Activated T-cell treated with anti-CD3 and anti-CD28 coated beads for 24 hours (primary cell): Measurements from ENCODE around the gene KIF26A.

Experiments
- DNase-seq: peaks from one replicate; pipeline ENCODE4 v3.0.0-alpha.2; 2020; ENCODE audit warnings: low read depth

Gene KIF26A

GRCh38 chr14:104101651-104102281, 36.6 kb upstream of the KIF26A start:
- DNase-seq, result no peak

- no peak for DNase-seq
Observed at GRCh38 chr14:104102282-104102914, 36.0 kb upstream of the KIF26A start.

- DNase-seq, result no peak
Observed at GRCh38 chr14:104103061-104103445, 35.3 kb upstream of the KIF26A start.

- DNase-seq, result no peak
Observed at GRCh38 chr14:104103446-104104075, 34.8 kb upstream of the KIF26A start.

- DNase-seq, result no peak
Observed at GRCh38 chr14:104104076-104104901, 34.1 kb upstream of the KIF26A start.

GRCh38 chr14:104105071-104105821, 33.1 kb upstream of the KIF26A start:
- DNase-seq, result no peak

GRCh38 chr14:104105822-104106470, 32.4 kb upstream of the KIF26A start:
- no peak for DNase-seq

GRCh38 chr14:104106471-104106991, 31.9 kb upstream of the KIF26A start:
- DNase-seq, result no peak

GRCh38 chr14:104107101-104107581, 31.2 kb upstream of the KIF26A start:
- DNase-seq, result no peak

GRCh38 chr14:104107611-104108569, 30.5 kb upstream of the KIF26A start:
- DNase-seq, result no peak

GRCh38 chr14:104108570-104109541, 29.5 kb upstream of the KIF26A start:
- DNase-seq, result no peak

GRCh38 chr14:104109731-104110361, 28.5 kb upstream of the KIF26A start:
- DNase-seq, result no peak

- no peak for DNase-seq
Observed at GRCh38 chr14:104110491-104111209, 27.7 kb upstream of the KIF26A start.

GRCh38 chr14:104111301-104112112, 26.9 kb upstream of the KIF26A start:
- no peak for DNase-seq

- no peak for DNase-seq
Observed at GRCh38 chr14:104112113-104112505, 26.3 kb upstream of the KIF26A start.
